ENCODE data around the gene SWAP70.

DNA sequence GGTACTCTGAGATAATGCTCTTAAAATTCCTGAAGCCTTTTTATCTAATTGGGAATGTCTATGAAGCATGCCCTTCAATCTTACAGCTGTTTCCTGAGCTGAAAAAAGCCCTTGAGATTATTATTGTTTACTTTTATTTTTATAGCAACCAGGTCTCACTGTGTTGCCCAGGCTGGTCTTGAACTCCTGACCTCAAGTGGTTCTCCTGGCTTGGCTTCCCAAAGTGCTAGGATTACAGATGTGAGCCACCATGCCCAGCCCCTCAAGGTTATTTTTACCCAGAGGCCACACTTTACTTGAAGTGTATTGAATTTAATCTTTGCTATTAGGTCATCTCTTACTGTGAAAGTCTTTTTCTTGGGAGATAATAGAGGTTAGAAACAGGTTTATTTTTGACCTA, 7.0 kb upstream of the SWAP70 start:
- TF ChIP-seq, protein P1, sequence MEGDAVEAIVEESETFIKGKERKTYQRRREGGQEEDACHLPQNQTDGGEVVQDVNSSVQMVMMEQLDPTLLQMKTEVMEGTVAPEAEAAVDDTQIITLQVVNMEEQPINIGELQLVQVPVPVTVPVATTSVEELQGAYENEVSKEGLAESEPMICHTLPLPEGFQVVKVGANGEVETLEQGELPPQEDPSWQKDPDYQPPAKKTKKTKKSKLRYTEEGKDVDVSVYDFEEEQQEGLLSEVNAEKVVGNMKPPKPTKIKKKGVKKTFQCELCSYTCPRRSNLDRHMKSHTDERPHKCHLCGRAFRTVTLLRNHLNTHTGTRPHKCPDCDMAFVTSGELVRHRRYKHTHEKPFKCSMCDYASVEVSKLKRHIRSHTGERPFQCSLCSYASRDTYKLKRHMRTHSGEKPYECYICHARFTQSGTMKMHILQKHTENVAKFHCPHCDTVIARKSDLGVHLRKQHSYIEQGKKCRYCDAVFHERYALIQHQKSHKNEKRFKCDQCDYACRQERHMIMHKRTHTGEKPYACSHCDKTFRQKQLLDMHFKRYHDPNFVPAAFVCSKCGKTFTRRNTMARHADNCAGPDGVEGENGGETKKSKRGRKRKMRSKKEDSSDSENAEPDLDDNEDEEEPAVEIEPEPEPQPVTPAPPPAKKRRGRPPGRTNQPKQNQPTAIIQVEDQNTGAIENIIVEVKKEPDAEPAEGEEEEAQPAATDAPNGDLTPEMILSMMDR (IDR thresholded peaks at IDR 0.05; ENCODE audit: low read depth, low read length, poor library complexity, severe bottlenecking) = no peak
- no peak for TF ChIP-seq EZH2phosphoT487 (IDR thresholded peaks at IDR 0.05; ENCODE audit: borderline replicate concordance, low read length)
